ENCODE data around the gene EXOC2. TPM values are rescaled to one million over a fixed set of nuclear protein-coding genes. Genes with fewer than 3 reads are reported as not detected.
"Not testable (repeated sequence)": the region's sequence is repeated elsewhere in the genome, so short reads cannot be mapped to it uniquely, and the experiment has no call there.

EXOC2 gene
- polyA plus RNA-seq, 1 donor (not counting 4 experiments of a cell fraction or from before 2014, with no cell fraction given), result 28.4 TPM

- H3K27me3 ChIP-seq (ENCODE audit: control insufficient read depth, extremely low read depth, insufficient read depth, low read length), result no peaks in the 10 kb centered on the region
- FAIRE-seq, result no peak
- no peak overlapping the region for H2AFZ ChIP-seq (ENCODE audit: control insufficient read depth, low read length)
- TF ChIP-seq EZH2 (IDR thresholded peaks at IDR 0.05; ENCODE audit: low read length), result no peak
- no peak for TF ChIP-seq CTCF (optimal IDR thresholded peaks at IDR 0.05 in 1 of 3, IDR thresholded peaks at IDR 0.05 in 1 of 3, conservative IDR thresholded peaks at IDR 0.05 in 1 of 3; ENCODE audit: extremely low read depth in 1 of 3, insufficient read depth in 2 of 3, low read length in 3 of 3)
- H3K4me3 ChIP-seq (ENCODE audit: control insufficient read depth in 2 of 3, extremely low read depth in 1 of 3, insufficient read depth in 2 of 3, low read depth in 1 of 3, low read length in 3 of 3), result no peak overlapping the region
- no peaks in the 10 kb centered on the region for H3K9me1 ChIP-seq (ENCODE audit: control insufficient read depth, extremely low read depth, insufficient read depth, low read length)
- no peaks in the 10 kb centered on the region for H3K4me1 ChIP-seq (ENCODE audit: control insufficient read depth, extremely low read depth, insufficient read depth, low read length)
- H3K9me3 ChIP-seq (ENCODE audit: control insufficient read depth, low read depth, low read length), result no peaks in the 10 kb centered on the region
- H3K4me2 ChIP-seq (ENCODE audit: control insufficient read depth, extremely low read depth, insufficient read depth, low read depth, low read length), result no peak overlapping the region
- H4K20me1 ChIP-seq (ENCODE audit: control insufficient read depth, extremely low read depth, insufficient read depth, low read length), result no peaks in the 10 kb centered on the region
- H3K79me2 ChIP-seq (ENCODE audit: control insufficient read depth, insufficient read depth, low read length), result peaks cover 47% of the 10 kb centered on the region
- dilution Hi-C loops (cut with MboI; ENCODE audit: extremely low pct_ligation_motif_present, low sequenced_read_pairs), result no loop called here
- no peak overlapping the region for H3K9ac ChIP-seq (ENCODE audit: control insufficient read depth, extremely low read depth, insufficient read depth, low read length)
- H3K27ac ChIP-seq (ENCODE audit: control insufficient read depth, insufficient read depth, low read length), result no peak overlapping the region
- H3K36me3 ChIP-seq (ENCODE audit: control insufficient read depth in 2 of 2, extremely low read depth in 1 of 2, insufficient read depth in 2 of 2, low read length in 2 of 2), result peaks cover 0 to 4% of the 10 kb centered on the region in 2 experiments
- no peak for DNase-seq (ENCODE audit: low read depth, low spot score)
These were observed 27.3 kb downstream of the EXOC2 start for GRCh38 chr6:665403-666267.

GRCh38 chr6:663788-664187 is 29.2 kb downstream of the EXOC2 start:
- H3K4me2 ChIP-seq (ENCODE audit: control insufficient read depth, extremely low read depth, insufficient read depth, low read depth, low read length); H3K4me1 ChIP-seq (ENCODE audit: control insufficient read depth, extremely low read depth, insufficient read depth, low read length); FAIRE-seq; H3K36me3 ChIP-seq (ENCODE audit: control insufficient read depth in 2 of 2, extremely low read depth in 1 of 2, insufficient read depth in 2 of 2, low read length in 2 of 2); dilution Hi-C loops (cut with MboI; ENCODE audit: extremely low pct_ligation_motif_present, low sequenced_read_pairs); H2AFZ ChIP-seq (ENCODE audit: control insufficient read depth, low read length); H3K27me3 ChIP-seq (ENCODE audit: control insufficient read depth, extremely low read depth, insufficient read depth, low read length); H3K9ac ChIP-seq (ENCODE audit: control insufficient read depth, extremely low read depth, insufficient read depth, low read length); H4K20me1 ChIP-seq (ENCODE audit: control insufficient read depth, extremely low read depth, insufficient read depth, low read length); H3K9me1 ChIP-seq (ENCODE audit: control insufficient read depth, extremely low read depth, insufficient read depth, low read length); H3K9me3 ChIP-seq (ENCODE audit: control insufficient read depth, low read depth, low read length); DNase-seq (ENCODE audit: low read depth, low spot score); H3K27ac ChIP-seq (ENCODE audit: control insufficient read depth, insufficient read depth, low read length); H3K4me3 ChIP-seq (ENCODE audit: control insufficient read depth in 2 of 3, extremely low read depth in 1 of 3, insufficient read depth in 2 of 3, low read depth in 1 of 3, low read length in 3 of 3): not testable (repeated sequence)
- H3K79me2 ChIP-seq (ENCODE audit: control insufficient read depth, insufficient read depth, low read length), result peaks cover 46% of the 10 kb centered on the region

Measured in keratinocyte (primary cell).